Choroid plexus epithelial cell (primary cell): ENCODE measurements around the gene KIF1B.

Experiments
- DNase-seq: peaks from one replicate; pipeline ENCODE4 v3.0.0-alpha.2; 2010; ENCODE audit warnings: low read depth
- H3K4me3 ChIP-seq: 2 replicates; pipeline ENCODE4 v1.5.1; 2011; ENCODE audit warnings: low read depth, mild to moderate bottlenecking, control low read depth, low read length, moderate library complexity
- TF ChIP-seq, protein P1 (sequence below): conservative IDR thresholded peaks from 2 replicates; pipeline ENCODE4 v1.5.1; 2011; ENCODE audit warnings: low read depth, mild to moderate bottlenecking, control low read depth, inconsistent platforms, low read length, moderate library complexity

The KIF1B gene

GRCh38 chr1:10171105-10171767, 39.1 kb upstream of the KIF1B start:
- DNase-seq, result no peak
- TF ChIP-seq, protein P1, sequence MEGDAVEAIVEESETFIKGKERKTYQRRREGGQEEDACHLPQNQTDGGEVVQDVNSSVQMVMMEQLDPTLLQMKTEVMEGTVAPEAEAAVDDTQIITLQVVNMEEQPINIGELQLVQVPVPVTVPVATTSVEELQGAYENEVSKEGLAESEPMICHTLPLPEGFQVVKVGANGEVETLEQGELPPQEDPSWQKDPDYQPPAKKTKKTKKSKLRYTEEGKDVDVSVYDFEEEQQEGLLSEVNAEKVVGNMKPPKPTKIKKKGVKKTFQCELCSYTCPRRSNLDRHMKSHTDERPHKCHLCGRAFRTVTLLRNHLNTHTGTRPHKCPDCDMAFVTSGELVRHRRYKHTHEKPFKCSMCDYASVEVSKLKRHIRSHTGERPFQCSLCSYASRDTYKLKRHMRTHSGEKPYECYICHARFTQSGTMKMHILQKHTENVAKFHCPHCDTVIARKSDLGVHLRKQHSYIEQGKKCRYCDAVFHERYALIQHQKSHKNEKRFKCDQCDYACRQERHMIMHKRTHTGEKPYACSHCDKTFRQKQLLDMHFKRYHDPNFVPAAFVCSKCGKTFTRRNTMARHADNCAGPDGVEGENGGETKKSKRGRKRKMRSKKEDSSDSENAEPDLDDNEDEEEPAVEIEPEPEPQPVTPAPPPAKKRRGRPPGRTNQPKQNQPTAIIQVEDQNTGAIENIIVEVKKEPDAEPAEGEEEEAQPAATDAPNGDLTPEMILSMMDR, result no peak
- H3K4me3 ChIP-seq, result no peak overlapping the region

DNA sequence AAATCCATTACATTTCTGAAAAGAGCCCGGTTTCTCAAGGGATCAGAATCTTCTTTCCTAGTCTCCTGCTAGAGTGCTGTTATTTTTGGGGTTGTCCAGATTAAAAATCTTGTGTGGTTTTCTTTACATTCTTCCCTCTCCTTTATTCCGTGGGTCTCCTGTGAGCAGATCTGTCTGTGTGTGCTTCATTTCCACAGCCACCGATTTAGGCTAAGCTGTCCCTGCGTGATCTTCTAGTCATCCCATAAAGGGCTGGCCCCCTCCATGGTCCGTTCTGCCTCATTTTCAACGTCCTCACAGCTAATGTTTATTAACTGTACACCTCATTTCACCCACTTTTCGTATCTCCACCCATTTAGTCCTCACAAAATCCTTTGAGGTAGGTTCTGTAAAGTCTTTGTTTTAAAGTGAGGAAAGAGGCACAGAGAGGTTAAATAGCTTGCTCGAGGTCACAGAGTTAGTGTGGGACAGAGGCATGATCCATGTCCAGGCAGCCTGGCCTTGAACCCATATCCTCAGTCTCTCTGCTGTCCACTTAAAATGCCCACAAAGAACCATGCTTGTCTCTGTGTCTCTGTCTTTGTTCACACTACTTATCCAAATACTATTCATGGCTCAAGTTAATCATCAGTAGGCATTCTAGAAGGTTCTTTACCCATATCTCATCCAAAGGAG, 38.2 kb upstream of the KIF1B start:
- TF ChIP-seq, protein P1, result no peak
- no peak for DNase-seq
- H3K4me3 ChIP-seq, result no peak overlapping the region

DNA sequence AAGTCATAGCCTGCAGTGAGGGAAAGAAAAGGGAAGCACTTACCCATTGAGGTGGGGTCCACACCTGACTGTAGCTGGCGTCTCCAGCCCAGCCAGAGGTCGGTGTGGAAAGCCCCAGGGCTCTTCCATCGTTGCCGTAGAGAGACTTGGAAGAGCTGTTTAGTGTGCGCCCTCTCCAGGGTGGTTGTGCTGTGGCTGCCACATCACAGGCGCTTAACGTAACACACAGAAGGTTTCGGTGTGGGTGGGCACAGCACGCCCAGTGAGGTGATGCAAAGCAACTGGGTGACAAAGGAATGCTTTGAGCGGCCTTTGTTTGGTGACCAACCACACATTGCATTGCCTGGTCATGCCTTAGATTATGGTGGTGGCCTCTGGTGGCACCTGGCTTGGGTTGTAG, 36.8 kb upstream of the KIF1B start:
- DNase-seq, result no peak
- H3K4me3 ChIP-seq, result no peak overlapping the region
- TF ChIP-seq, protein P1, result no peak

GRCh38 chr1:10177876-10178275, 32.5 kb upstream of the KIF1B start:
- TF ChIP-seq, protein P1, result no peak
- H3K4me3 ChIP-seq, result no peak overlapping the region
- DNase-seq, result no peak

DNA sequence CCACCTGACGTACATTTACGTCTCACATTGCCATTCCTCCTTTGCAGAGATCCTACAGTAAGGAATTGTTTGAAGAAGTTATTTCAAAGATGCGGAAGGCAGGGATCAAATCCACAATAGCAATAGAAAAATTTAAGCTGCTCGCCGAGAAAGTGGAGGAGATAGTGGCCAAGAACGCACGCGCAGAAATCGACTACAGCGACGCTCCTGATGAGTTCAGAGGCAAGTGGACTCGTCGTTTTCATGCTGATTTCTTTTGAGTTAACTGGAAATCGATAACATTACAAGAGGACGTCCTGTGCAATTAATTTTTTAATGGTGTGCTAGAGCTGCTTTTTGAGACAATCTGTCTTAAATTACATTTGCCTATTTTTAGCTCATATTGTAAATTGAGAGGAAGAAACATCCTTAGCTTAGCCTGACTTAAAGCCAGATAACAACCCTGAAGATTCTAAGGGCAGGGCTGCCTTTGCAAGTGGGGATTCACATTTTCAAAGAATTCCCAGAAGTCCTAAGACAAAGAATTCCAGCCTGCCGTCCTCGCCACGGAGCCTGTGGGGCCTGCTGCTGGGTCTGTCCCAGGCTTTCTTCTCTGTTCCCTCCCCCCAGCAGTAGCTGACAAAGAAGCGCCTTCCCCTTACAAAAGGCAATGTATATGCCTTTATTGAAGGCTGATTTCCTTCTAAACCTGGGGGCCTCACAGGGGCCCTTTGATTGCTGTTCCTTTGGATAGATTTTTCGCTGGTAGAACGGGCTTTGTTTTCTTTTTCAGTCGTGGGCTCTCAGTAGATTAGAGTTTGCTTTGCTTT, 31.6 kb upstream of the KIF1B start:
- DNase-seq, result no peak
- TF ChIP-seq, protein P1, result no peak
- H3K4me3 ChIP-seq, result no peak overlapping the region

- TF ChIP-seq, protein P1, result no peak
- DNase-seq, result no peak
- H3K4me3 ChIP-seq, result no peak overlapping the region
Observed at GRCh38 chr1:10179406-10180091, 30.8 kb upstream of the KIF1B start.
